GM21825 (cell line): ENCODE results near the gene SH3RF2.
A peak's percentile ranks its signal among the peaks of the same experiment; 100 is the strongest.
"Not testable (repeated sequence)": the region's sequence is repeated elsewhere in the genome, so short reads cannot be mapped to it uniquely, and the experiment has no call there.

Experiments
- ATAC-seq: cut with Tn5 transposase; IDR thresholded peaks from one replicate; pipeline ENCODE4 v1.9.1; 2021; ENCODE audit warnings: mild to moderate bottlenecking, moderate library complexity; ENCODE audit not compliant: unreplicated experiment

The SH3RF2 gene

DNA sequence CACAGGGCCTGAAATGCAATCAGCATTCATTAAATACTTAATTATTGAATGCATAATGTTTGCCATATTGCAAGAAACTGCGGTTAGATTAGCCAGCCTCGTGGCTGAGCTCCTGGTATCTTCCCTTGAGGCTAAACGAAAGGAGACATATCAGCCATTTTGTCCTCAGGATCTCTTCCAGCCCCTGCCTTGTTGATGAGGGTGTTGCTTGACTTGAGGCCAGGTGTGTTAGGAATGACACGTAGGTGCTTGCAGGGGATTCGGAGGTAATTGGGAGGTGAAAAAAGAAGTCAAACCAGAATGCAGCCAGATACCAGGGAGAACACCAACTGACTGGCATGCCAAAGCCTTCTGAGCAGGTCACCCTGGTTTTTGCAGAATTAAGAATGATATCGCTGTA lies 12.5 kb downstream of the SH3RF2 start:
- ATAC-seq = no peak

DNA sequence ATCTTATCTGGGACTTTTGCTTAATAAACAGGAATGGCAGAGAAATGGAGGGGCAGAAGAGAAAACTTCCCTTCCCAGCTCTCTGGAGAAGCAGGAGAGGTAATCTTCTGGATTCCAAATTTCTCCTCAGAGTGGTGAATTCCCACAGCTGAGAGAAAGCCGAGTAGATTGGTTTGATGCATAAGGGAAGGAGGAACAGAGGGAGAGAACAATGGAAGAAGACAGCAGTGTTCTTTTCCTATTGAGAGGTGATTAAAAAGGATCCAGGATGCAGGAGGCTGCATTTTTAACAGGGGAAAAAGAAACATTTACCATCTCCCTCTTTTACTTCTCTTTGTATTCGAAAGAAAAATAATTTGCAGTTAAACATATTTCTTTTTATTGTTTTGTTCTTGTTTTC lies 13.1 kb downstream of the SH3RF2 start:
- no peak for ATAC-seq

DNA sequence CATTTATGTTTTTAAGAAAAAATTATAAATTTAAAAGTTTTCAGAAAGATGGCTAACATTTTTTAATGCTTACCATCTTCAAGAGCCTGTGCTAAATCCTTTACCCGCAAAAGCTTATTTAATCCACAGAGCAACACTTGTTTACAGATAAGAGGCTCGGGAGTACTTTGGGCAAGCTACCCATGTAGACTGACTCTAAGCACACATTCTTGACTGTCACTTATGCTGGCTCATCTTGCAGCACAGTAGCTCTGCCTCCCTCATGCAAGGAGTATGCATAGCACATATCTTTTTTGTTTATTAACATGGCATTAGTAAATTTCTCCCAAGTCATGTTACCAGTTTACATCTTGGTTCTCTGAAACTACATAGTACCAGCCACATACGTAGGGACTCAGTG lies 14.7 kb downstream of the SH3RF2 start:
- ATAC-seq = no peak

DNA sequence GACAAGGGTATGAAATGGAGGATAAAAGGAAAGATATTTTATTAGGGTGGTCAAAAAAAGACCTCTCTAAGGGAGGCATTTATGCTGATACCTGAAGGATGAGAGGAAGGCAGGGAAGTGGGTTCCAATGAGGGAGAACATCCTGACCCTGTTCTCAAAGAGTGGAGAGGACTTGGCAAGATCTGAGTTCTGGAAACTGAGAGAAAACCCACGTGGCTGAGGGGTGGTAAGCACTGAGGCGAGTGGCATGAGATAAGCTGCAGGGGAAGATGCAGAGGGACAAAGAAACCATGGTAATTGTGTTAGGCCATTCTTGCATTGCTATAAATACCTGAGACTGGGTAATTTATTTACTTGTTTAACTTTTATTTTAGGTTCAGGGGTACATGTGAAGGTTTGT lies 16.8 kb downstream of the SH3RF2 start:
- no peak for ATAC-seq

DNA sequence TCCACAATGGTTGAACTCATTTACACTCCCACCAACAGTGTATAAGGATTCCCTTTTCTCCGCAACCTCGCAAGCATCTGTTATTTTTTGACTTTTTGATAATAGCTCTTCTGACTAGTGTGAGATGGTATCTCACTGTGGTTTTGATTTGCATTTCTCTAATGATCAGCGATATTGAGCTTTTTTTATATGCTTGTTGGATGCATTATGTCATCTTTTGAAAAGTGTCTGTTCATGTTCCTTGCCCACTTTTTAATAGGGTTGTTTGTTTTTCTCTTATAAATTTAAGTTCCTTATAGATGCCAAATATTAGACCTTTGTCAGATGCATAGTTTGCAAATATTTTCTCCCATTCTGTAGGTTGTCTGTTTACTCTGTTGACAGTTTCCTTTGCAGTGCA lies 17.8 kb downstream of the SH3RF2 start:
- not testable (repeated sequence) for ATAC-seq

DNA sequence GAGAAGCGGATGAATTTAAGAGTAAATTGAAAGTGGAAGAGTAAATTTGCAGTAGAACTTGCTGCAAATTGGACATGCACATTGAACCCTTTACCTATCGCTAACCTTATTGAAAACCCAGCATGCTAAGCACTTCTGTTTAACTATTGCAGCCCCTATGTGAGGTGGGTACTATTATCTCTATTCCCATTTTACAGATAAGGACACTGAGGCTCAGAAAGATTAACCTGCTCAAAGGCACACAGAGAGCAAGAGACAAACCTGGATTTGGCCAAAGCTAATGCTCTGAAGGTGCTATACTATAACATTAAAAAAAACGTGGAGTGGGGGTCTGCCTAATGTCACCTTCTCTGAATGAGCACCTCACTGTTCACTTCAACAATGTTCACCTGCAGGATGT lies 21.0 kb downstream of the SH3RF2 start:
- no peak for ATAC-seq

DNA sequence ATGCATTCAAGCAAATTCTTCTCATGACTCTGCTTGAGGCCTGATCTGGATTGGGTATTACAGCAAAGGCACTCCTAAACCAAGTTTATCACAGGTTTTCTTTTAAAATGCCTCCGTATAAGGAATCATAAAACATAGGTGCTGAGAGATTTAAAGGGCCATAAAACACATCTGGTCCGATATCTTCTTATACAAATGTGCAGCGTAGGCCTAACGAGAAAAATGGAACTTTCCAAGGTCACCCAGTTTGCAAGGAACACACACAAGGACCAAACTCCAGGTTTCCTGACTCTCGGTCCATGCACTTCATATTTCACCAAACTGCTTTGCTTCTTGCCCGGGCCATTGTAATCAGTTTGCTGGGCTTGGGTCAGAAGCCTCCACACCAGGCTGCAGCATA lies 22.1 kb downstream of the SH3RF2 start:
- ATAC-seq = no peak

DNA sequence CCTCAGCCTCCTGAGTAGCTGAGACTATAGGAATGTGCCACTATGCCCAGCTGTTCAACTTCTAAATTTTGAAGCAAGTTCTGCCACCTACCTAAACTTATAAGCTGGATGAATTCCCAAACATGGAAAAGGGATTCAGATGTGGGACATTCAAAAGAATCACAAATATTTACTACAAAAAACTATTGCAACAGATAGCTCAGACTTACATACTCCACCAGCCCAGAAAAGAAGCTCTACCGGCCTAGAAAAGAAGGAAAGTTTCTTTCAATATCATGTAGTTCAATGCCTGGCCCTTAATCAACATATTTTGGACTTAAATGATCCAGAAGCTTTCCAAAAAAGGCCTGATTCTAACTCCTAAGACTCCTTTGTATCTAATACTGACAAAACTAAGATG lies 23.8 kb downstream of the SH3RF2 start:
- ATAC-seq = no peak

DNA sequence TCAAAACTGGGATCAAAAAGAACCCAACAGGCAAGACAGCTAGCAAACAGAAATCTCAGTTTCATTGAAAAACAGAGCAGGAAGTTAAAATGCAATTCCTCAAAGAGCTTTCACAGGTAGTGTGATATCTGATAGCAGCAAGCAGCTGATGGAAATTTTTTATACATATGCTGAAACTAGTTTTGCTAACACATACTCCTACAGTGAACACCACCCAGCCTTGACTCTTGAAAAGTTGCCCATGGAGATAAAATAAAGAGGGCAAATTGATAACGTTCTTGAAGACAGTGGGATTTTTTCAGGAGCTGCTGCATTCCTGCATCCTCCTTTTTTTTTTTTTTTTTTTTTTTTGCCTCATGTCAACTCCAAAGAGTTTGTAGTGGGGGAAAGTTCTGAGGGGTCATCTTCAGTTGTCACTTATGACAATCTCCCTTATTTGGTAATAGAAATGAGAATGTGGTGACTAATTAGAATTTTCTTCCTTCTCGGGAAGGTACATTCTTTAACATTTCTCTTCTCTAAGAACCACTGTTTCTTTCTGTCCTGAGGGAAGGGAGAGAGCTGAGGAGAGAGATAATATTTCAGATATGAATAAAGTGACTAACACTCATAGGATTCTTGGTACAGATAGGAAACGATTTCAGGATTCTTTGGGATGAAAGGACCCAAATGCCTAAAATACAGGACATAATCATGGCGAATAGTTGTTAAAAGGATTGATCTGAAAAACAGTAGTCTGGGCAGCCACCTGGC lies 24.6 kb downstream of the SH3RF2 start:
- ATAC-seq = no peak

DNA sequence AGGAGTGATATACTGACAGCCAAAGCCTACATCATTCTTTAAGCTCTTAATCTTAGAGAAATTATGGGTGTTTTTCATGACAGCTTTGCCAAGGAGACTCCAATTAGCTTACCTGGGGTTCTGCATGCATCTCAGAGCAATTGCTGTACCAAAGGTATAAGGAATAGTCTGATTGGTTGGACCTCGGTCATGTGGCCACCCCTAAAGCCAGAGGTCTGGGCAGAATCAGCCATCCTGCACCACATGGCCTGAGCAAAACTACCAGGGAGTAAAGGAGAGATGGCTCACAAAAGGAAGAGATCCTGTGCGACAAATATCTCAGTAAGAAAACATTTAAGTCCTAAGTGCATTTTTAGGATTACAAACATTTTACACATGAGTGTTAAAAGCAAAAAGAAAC lies 25.6 kb downstream of the SH3RF2 start:
- ATAC-seq = no peak

DNA sequence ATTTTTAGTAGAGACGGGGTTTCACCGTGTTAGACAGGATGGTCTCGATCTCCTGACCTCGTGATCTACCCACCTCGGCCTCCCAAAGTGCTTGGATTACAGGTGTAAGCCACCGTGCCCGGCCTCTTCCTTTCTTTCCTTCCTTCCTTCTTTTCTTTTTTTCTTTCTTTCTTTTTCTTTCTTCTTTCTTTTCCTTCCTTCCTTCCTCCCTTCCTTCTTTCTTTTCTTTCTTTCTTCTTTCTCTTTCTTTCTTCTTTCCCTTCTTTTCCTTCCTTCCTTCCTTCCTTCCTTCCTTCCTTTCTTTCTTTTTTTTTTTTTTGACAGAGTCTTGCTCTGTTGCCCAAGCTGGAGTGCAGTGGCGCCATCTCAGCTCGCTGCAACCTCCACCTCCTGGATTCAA lies 27.6 kb downstream of the SH3RF2 start:
- not testable (repeated sequence) for ATAC-seq

DNA sequence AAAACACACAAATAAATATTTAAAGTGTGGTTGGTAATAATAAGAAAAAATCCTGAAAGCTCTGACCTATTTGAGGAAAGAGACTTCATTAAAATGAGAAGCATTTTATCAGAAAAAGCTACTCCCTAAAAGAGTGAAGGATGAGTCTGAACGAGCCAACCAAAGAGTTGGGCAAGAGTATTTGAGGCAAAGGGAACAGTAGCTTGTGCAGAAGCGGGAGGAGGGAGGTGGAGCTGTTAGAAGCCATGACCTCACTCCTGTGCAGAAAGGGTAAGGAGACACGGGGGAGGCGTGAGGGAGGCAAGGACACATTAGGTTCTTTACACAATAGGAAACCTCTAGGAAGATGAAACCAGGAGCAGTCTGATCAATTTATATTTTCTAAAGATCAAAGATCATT lies 29.4 kb downstream of the SH3RF2 start:
- no peak for ATAC-seq

DNA sequence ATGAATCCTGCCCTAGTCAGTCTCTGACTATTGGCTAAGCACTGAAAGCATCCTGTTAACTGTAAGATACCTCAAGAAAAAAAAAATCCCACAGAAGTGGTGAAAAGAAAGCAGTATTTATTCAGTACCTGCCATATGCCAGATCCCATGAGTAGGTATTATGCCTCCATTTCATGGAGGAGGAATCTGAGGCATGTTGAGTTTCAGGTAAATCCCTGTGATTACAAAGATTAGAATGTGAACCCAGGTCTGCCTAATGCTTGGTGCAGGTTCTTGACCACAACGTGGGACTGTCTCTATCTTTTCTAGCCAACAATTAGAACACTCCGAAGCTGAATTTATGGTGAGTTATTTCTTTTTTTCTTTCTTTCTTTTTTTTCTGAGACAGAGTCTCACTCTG lies 30.9 kb downstream of the SH3RF2 start:
- no peak for ATAC-seq

DNA sequence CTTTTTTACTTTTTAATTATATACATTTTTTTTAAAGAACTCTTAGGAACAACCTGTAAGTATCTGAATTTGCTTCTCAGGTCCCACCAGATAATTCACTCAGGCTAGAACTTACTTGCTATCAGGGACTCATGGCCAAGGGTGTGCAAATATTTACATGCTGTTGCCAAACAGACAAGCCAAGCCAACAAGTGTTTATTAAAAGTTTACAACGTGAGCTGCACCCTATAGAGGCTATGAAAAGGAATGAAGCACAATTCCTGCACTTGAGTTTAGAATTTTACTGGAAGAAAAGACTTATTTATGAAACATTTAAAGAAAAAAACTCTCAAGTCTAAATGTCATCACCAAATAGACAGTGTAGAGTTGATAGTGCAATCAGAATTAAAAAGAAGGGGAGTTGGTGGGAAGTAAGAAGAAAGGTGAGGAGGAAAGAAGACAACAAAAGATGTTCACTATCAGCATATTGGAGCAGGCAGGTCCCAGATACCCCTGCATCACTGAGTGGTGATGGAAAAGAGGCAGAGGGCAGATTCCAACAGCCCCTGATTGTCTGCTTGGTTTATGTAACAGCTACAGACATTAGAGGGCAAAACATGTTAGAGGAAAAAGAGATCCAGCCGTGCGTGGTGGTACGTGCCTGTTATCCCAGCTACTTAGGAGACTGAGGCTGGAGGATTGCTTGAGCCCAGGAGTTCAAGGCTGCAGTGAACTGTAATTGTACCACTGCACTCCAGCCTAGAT lies 32.8 kb downstream of the SH3RF2 start:
- no peak for ATAC-seq

DNA sequence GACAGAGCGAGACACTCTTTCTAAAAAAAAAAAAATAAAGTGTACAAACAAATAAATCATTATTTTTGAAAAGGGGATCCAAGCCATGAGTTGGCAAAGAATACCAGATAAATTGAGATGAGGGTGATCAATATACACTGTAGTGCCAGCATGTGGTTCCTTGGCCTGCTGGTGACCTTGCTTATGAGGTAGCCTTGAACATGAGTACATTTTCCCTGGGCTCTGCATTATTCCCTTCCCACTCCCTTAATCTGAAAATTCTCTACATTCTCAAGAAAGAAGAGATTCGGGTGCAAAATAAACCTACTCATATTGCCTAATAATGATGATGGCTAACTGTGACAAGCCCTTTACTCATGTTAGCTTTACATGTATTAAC lies 33.3 kb downstream of the SH3RF2 start:
- no peak for ATAC-seq

DNA sequence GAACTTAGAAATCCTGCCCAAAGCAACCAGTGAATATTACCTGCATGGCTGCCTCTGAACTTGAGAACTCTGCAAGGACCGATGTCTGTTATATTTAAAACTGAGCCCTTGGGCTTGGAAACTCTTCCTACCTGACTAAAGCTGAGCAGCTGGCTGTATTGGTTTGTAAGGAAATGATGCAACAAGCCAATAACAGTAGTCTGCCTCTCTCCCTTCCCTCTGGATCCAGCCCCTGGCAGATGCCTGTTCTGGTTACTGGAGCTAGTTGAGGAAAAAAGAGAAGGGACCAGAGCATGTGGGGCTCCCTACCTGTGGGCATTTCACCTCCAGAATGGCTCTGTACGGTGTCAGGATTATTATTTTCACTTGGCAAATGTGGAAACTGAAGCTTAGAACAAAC lies 34.7 kb downstream of the SH3RF2 start:
- no peak for ATAC-seq

DNA sequence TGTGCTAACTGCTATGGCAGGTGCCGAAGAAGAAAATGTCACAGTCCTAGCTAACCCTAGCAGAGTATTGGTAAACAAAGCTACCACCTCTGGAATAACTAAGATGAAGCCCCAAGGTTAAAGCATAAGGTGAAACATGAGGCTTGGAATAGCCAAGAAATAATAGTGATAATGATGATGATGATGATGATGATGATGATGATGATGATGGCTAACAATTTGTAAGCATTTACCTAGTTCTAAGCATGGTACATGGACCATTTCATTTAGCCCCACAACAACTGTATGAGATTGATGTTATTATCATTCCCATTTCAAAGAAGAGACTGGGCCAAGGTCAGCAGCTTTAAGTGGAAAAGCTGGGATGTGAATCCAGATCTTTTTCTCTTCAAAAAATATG lies 35.3 kb downstream of the SH3RF2 start:
- ATAC-seq = no peak

DNA sequence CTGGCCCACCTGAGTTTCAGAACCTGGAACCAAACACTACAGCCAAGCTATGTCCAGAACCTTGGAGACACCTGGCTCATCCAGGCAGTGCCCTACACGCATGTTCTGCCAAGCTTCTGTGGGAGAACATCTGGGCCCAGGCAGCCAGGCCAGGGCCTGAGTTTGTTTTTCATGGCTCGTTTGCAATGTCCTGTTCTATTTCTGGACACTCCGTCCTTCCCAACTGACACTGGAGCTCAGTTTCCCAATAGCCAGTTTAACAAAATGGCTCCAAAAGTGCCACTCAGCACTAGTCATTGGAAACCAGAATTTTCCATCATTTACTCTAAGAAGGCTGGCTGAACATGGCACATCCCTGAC lies 38.6 kb downstream of the SH3RF2 start:
- ATAC-seq = no peak

DNA sequence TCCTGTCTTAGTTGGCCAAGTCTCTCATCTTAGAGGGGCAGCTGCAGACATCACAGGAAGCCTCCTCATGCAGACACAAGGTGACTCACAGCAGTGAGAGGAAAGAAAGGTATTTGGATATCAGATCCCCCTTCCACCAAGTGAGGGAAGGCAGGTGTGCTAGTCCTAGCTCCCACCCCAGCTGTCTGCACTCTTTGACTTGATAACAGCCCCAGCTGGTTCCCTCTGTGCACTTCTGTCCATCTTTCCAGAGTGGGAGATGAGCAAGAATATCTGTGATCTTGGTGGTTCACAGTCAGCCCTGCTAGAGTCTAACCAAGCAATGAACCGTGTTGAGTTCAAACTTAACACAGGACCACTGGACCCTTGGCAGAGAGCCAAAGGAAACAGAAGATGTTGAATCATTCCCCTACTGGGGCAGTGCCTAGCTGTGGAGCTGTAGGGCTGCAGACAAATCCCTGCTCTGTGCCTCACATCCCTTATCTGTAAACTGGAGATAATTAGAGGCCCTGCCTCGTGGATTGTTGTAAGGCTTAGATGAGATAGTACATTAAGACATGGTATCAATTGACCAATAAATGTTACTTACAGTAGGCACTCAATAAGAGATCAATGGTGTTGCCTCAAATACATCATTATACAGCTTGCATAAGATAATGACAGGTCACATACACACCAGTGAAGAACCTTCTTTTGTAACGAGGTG lies 39.1 kb downstream of the SH3RF2 start:
- no peak for ATAC-seq

DNA sequence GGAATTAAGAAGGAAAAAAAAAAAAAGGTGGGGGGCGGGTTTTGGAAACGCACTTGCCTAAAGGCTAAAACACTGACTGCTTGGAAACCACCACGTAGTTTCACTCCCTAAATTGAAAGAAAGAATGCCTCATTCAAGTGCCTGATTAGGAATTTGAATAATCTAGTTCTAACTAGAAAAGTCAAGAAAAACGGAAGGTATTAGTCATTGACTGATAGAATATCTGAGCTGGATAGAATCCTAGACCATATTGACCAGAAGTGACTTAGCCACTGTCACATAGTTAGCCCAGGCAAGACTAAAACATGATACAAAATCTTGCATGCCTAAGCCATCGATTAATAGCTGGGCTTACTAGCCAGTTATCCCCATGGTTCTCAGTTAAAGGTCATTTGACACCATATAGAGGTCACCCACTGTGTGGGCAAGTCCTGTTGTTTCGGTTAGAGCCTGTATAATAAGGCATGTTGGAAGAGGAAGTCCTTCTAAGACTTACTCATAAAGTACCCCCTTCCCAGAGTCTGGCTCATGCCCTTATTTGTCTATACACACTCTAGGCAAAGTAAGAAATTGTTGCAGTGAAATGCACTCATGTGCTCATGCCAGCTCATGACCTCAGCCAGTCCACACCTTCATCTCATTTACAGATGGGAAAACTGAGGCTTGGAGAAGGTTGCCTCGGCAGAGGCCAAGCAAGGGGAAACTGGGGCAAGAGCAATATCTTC lies 40.2 kb downstream of the SH3RF2 start:
- ATAC-seq = peak; percentile 52

DNA sequence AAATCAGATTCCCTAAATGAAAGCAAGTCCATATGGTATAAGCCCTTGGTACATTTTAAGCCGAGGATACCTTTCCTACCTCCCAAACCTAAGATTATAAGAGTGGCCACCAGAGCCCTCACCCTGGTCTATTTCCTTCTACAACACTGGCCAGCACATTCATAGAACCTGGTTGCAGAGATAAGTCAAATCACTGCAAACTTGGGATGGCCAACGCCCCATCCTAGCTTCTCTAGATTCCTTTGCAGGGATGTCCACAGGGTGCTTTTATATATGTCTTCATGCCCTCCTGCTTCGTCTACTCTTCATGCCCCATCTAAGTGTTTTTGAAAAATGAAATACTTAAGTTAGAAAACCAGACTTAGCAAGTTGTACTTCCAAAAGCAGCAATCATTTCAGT lies 41.8 kb downstream of the SH3RF2 start:
- no peak for ATAC-seq
